ENCODE data around the gene RGL1. TPM values are rescaled to one million over a fixed set of nuclear protein-coding genes. Genes with fewer than 3 reads are reported as not detected.

RGL1 gene
- total RNA-seq, 1 experiment from 2014 or later, result 74.0 TPM

DNA sequence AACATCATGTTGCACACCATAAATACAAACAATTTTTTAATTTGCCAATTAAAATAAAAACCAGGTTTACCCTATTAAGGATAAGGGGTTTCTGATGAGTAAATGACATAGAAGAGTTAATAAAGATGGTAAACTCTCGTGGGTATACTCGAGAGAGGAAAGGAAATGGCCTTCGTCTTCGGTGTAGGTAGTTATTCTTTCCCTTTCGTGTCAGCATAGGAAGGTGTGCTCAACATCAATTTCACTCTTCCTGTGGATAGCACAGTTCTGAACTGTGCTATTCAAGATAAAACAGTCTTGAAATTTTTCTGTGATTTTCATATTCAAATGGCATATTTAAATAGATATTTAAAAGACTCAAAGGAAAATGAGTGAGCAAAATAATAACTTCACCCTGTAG lies 98.2 kb downstream of the RGL1 start:
- no peaks in the 10 kb centered on the region for H3K9me3 ChIP-seq (ENCODE audit: low read depth, low read length, poor library complexity, severe bottlenecking)
- intact Hi-C loops (cut with micrococcal nuclease; ENCODE audit: unreplicated experiment), result no loop called here
- DNase-seq (ENCODE audit: low spot score), result no peak
- no peaks in the 10 kb centered on the region for H3K4me1 ChIP-seq (ENCODE audit: insufficient read depth, low read length, poor library complexity, severe bottlenecking)
- ChIA-PET POLR2A (ENCODE audit: low non-redundant PET) (interaction anchor here (0.7 kb wide), 1 partner anchor 218 kb away, joined by 6 read pairs; no protein-coding TSS in a partner anchor), CTCF (no interaction called here)
- no peak for TF ChIP-seq EZH2 (IDR thresholded peaks at IDR 0.05; ENCODE audit: borderline replicate concordance, low read depth, low read length, poor library complexity, severe bottlenecking)
- TF ChIP-seq, protein P1, sequence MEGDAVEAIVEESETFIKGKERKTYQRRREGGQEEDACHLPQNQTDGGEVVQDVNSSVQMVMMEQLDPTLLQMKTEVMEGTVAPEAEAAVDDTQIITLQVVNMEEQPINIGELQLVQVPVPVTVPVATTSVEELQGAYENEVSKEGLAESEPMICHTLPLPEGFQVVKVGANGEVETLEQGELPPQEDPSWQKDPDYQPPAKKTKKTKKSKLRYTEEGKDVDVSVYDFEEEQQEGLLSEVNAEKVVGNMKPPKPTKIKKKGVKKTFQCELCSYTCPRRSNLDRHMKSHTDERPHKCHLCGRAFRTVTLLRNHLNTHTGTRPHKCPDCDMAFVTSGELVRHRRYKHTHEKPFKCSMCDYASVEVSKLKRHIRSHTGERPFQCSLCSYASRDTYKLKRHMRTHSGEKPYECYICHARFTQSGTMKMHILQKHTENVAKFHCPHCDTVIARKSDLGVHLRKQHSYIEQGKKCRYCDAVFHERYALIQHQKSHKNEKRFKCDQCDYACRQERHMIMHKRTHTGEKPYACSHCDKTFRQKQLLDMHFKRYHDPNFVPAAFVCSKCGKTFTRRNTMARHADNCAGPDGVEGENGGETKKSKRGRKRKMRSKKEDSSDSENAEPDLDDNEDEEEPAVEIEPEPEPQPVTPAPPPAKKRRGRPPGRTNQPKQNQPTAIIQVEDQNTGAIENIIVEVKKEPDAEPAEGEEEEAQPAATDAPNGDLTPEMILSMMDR (conservative IDR thresholded peaks at IDR 0.05; ENCODE audit: low read depth, low read length), result no peak
- H3K27ac ChIP-seq (ENCODE audit: low read depth, low read length, poor library complexity, severe bottlenecking), result no peak overlapping the region
- no TSS peak for BruUV-seq (replicated peaks)
- peaks cover 91% of the 10 kb centered on the region for H3K36me3 ChIP-seq (ENCODE audit: insufficient read depth, low read length, poor library complexity, severe bottlenecking)
- no peak overlapping the region for H3K4me3 ChIP-seq (ENCODE audit: low read depth, low read length, poor library complexity, severe bottlenecking)
- H3K27me3 ChIP-seq (replicated peaks; ENCODE audit: insufficient read depth, low read depth, low read length, poor library complexity), result no peaks in the 10 kb centered on the region

DNA sequence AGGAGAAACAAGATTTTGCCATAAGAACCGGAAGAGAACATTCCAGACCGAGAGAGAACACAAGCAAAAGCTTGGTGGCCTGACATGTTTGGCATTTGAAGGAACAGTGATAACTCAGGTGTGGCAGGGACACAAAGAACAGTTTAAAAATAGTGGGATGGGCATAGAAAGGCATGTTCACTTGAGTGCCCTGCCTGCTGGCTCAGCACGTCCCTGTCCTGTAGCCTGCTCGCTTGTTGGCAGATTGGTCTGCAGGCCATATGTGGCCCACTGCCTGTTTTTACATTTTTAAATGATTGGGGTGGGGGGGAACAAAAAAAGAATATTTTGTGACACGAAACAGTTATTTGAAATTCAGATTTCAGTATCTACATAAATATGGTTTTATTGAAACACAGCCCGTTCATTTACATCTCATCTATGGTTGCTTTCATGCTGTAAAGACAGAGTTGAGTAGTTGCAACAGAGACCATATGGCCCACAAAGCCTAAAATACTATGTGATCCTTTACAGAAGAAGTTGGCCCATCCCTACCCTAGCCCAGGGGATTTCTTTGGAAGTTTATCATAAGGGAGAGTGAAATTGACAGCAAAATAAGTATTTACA lies 100.7 kb downstream of the RGL1 start:
- POLR2A ChIA-PET (ENCODE audit: low non-redundant PET), result no interaction called here
- TF ChIP-seq, protein P1 (conservative IDR thresholded peaks at IDR 0.05; ENCODE audit: low read depth, low read length), result no peak
- no peak for TF ChIP-seq EZH2 (IDR thresholded peaks at IDR 0.05; ENCODE audit: borderline replicate concordance, low read depth, low read length, poor library complexity, severe bottlenecking)
- Histone ChIP-seq H3K4me1 (ENCODE audit: insufficient read depth, low read length, poor library complexity, severe bottlenecking) (peaks cover 3% of the 10 kb centered on the region), H3K36me3 (ENCODE audit: insufficient read depth, low read length, poor library complexity, severe bottlenecking) (peaks cover 91% of the 10 kb centered on the region), H3K4me3 (ENCODE audit: low read depth, low read length, poor library complexity, severe bottlenecking) (no peak overlapping the region), H3K27ac (ENCODE audit: low read depth, low read length, poor library complexity, severe bottlenecking) (peak overlapping the region; percentile 21), H3K27me3 (replicated peaks; ENCODE audit: insufficient read depth, low read depth, low read length, poor library complexity) (no peaks in the 10 kb centered on the region), H3K9me3 (ENCODE audit: low read depth, low read length, poor library complexity, severe bottlenecking) (no peaks in the 10 kb centered on the region)
- no peak for DNase-seq (ENCODE audit: low spot score)
- CTCF ChIA-PET, result no interaction called here
- intact Hi-C loops (cut with micrococcal nuclease; ENCODE audit: unreplicated experiment), result no loop called here
- BruUV-seq (replicated peaks), result no TSS peak

DNA sequence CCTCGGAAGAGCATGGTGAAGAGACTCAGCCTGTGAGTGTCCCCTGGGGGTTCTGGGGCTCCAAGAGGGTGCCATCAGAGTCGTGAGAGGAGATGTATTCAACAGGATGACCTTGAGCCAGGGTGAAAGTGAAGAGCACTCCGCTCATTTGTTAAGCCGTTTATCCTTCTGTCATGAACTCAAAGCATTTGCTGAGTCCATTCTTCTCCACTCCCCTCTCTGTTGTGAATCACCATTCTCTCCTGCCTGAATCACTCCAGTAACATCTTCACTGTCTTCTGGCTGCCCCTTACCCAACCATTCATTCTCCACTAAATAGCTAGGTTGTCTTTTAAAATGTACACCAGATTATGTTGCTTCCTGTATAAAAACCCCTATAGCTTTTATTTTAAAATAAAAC lies 102.2 kb downstream of the RGL1 start:
- H3K36me3 ChIP-seq (ENCODE audit: insufficient read depth, low read length, poor library complexity, severe bottlenecking), result peaks cover 95% of the 10 kb centered on the region
- POLR2A ChIA-PET (ENCODE audit: low non-redundant PET), result interaction anchor here (0.5 kb wide), 1 partner anchor 222 kb away, joined by 3 read pairs; no protein-coding TSS in a partner anchor
- DNase-seq (ENCODE audit: low spot score), result no peak
- BruUV-seq (replicated peaks), result no TSS peak
- peaks cover 12% of the 10 kb centered on the region for H3K4me1 ChIP-seq (ENCODE audit: insufficient read depth, low read length, poor library complexity, severe bottlenecking)
- TF ChIP-seq, protein P1 (conservative IDR thresholded peaks at IDR 0.05; ENCODE audit: low read depth, low read length), result no peak
- TF ChIP-seq EZH2 (IDR thresholded peaks at IDR 0.05; ENCODE audit: borderline replicate concordance, low read depth, low read length, poor library complexity, severe bottlenecking), result no peak
- H3K27ac ChIP-seq (ENCODE audit: low read depth, low read length, poor library complexity, severe bottlenecking), result no peak overlapping the region
- no peak overlapping the region for H3K4me3 ChIP-seq (ENCODE audit: low read depth, low read length, poor library complexity, severe bottlenecking)
- CTCF ChIA-PET, result no interaction called here
- intact Hi-C loops (cut with micrococcal nuclease; ENCODE audit: unreplicated experiment), result no loop called here
- H3K9me3 ChIP-seq (ENCODE audit: low read depth, low read length, poor library complexity, severe bottlenecking), result no peaks in the 10 kb centered on the region
- H3K27me3 ChIP-seq (replicated peaks; ENCODE audit: insufficient read depth, low read depth, low read length, poor library complexity), result no peaks in the 10 kb centered on the region

All from A673 (cell line).